K562 (cell line): ENCODE measurements around the gene DIPK2A. TPM values are rescaled to one million over a fixed set of nuclear protein-coding genes. Genes with fewer than 3 reads are reported as not detected.

Source experiments
- ATAC-seq: fragments of 200-7000 bp; cut with Tn5 transposase; 3 replicates; pipeline ENCODE4 v1.9.1; 2020; ENCODE audit warnings: moderate library complexity
- BruUV-seq: library from RNA; stranded (reverse); fragments of 400-500 nt; replicated peaks from 2 replicates; lab custom pipeline; 2021; lab: Mats Ljungman, UMichigan
- CTCF ChIA-PET: fragments of 300-600 bp; formaldehyde crosslinking; extraction: SDS; loops from one replicate; lab custom pipeline; 2021; ENCODE audit warnings: low intra/inter-chr PET ratio; lab: Yijun Ruan, JAX
- POLR2A ChIA-PET: fragments of 300-600, 350-650 bp; sonication (Branson Sonifier 250); formaldehyde crosslinking; extraction: SDS; loops from one replicate; lab custom pipeline; 2021; ENCODE audit warnings: antibody characterized with exemption, inconsistent platforms; lab: Yijun Ruan, JAX
- DNase-seq, 4 experiments: peaks; one replicate each; pipeline versions ENCODE4 v3.0.0 to v3.0.0-alpha.2; 2011 to 2018; ENCODE audit warnings: low spot score in 3 of 4, mixed read lengths in 3 of 4; ENCODE audit errors: extremely low read depth in 1 of 4
- FAIRE-seq: peaks from 2 replicates; lab custom pipeline; 2011; peaks lifted over from hg19 to GRCh38; lab: Jason Lieb, UNC
- H2AFZ ChIP-seq: 2 replicates; pipeline ENCODE4 v1.6.0; 2011; ENCODE audit warnings: low read depth, low read length, control low read depth, inconsistent platforms
- H3K27ac ChIP-seq: fragments of 200-600 bp; 3 replicates; pipeline ENCODE4 v1.8.0; 2011; ENCODE audit warnings: low read depth, mild to moderate bottlenecking, control low read depth, inconsistent platforms, low read length, moderate library complexity, mixed read lengths; ENCODE audit errors: extremely low read depth
- H3K27me3 ChIP-seq, 2 experiments: fragments of 300-600 bp in 1 of 2; 2 replicates in 1 of 2; 3 replicates in 1 of 2; pipeline versions ENCODE4 v1.6.0 to v1.8.0; 2011; ENCODE audit warnings: inconsistent platforms in 2 of 2, low read length in 2 of 2, mild to moderate bottlenecking in 1 of 2, mixed read lengths in 1 of 2, moderate library complexity in 1 of 2; ENCODE audit not compliant: control insufficient read depth in 2 of 2, insufficient read depth in 2 of 2
- H3K36me3 ChIP-seq: fragments of 300-600 bp; 3 replicates; pipeline ENCODE4 v1.8.0; 2011; ENCODE audit warnings: mild to moderate bottlenecking, low read length, inconsistent platforms; ENCODE audit not compliant: control insufficient read depth, insufficient read depth
- H3K4me1 ChIP-seq, 2 experiments: fragments of 200-600 bp in 1 of 2; replicated peaks in 1 of 2; 2 replicates in 1 of 2; 3 replicates in 1 of 2; pipeline versions ENCODE4 v1.5.1 to v1.8.0; 2011; ENCODE audit warnings: inconsistent platforms in 2 of 2, low read length in 2 of 2, mild to moderate bottlenecking in 1 of 2, mixed read lengths in 1 of 2, moderate library complexity in 1 of 2; ENCODE audit not compliant: control insufficient read depth in 2 of 2, insufficient read depth in 2 of 2
- H3K4me2 ChIP-seq: 2 replicates; pipeline ENCODE4 v1.6.1; 2011; ENCODE audit warnings: low read length, control low read depth, inconsistent platforms, mixed read lengths; ENCODE audit not compliant: insufficient read depth
- H3K4me3 ChIP-seq: fragments of 200-600 bp; sonication (generic), shearing (Covaris generic); 2 replicates; pipeline ENCODE4 v1.5.1; 2016; ENCODE audit warnings: control low read depth, inconsistent platforms
- H3K79me2 ChIP-seq: fragments of 200-600 bp; 3 replicates; pipeline ENCODE4 v1.8.0; 2011; ENCODE audit warnings: low read length, inconsistent platforms; ENCODE audit not compliant: control insufficient read depth, insufficient read depth
- H3K9ac ChIP-seq, 2 experiments: 2 replicates each; pipeline versions ENCODE4 v1.6.0 to v1.6.1; 2011; ENCODE audit warnings: low read depth in 2 of 2, low read length in 2 of 2, control low read depth in 1 of 2, inconsistent platforms in 1 of 2, mild to moderate bottlenecking in 1 of 2, mixed read lengths in 1 of 2; ENCODE audit not compliant: insufficient read depth in 1 of 2
- H3K9me1 ChIP-seq: one replicate; pipeline ENCODE4 v1.6.0; 2011; ENCODE audit warnings: inconsistent platforms, mild to moderate bottlenecking, low read length, moderate library complexity; ENCODE audit not compliant: control insufficient read depth, insufficient read depth
- H3K9me3 ChIP-seq: replicated peaks from 2 replicates; pipeline ENCODE4 v1.5.1; 2011; ENCODE audit warnings: low read depth, low read length, inconsistent platforms; ENCODE audit not compliant: control insufficient read depth, insufficient read depth
- H4K20me1 ChIP-seq: replicated peaks from 2 replicates; pipeline ENCODE4 v1.6.1; 2011; ENCODE audit warnings: low read length, inconsistent platforms, mixed read lengths; ENCODE audit not compliant: control insufficient read depth, insufficient read depth
- BACH1 ChIP-seq: fragments of 200-800 bp; sonication (Bioruptor generic); IDR thresholded peaks from 2 replicates; pipeline ENCODE4 v1.6.1; 2016; ENCODE audit warnings: missing genetic modification characterization, missing compliant biosample characterization
- GTF2B ChIP-seq: IDR thresholded peaks from 2 replicates; pipeline ENCODE4 v1.6.1; 2011; ENCODE audit not compliant: insufficient read length; ENCODE audit errors: extremely low read depth
- HDAC1 ChIP-seq, 2 experiments: fragments of 450-650 bp; IDR thresholded peaks; 2 replicates each; pipeline ENCODE4 v1.6.1; 2016 to 2017; ENCODE audit warnings: inconsistent platforms in 1 of 2, mild to moderate bottlenecking in 1 of 2, moderate library complexity in 1 of 2
- HDAC2 ChIP-seq: fragments of 450-650 bp; IDR thresholded peaks from 2 replicates; pipeline ENCODE4 v1.6.1; 2016; ENCODE audit warnings: mild to moderate bottlenecking
- KDM1A ChIP-seq, 2 experiments: fragments of 450-650 bp; IDR thresholded peaks; 2 replicates each; pipeline ENCODE4 v1.6.1; 2016; ENCODE audit warnings: mild to moderate bottlenecking in 2 of 2
- KHSRP ChIP-seq: fragments of 450-650 bp; IDR thresholded peaks from 2 replicates; pipeline ENCODE4 v1.6.1; 2017
- NCOA4 ChIP-seq: fragments of 450-650 bp; IDR thresholded peaks from 2 replicates; pipeline ENCODE4 v1.6.1; 2018; ENCODE audit warnings: mild to moderate bottlenecking; ENCODE audit not compliant: partially characterized antibody
- PRMT5 ChIP-seq: sonication (generic); formaldehyde crosslinking; IDR thresholded peaks from 2 replicates; pipeline ENCODE4 v1.5.0; 2020; ENCODE audit warnings: missing genetic modification reagents
- RBM25 ChIP-seq: fragments of 200-400 bp; formaldehyde crosslinking; IDR thresholded peaks from 2 replicates; pipeline ENCODE4 v1.6.1; 2018; ENCODE audit warnings: low read length, low read depth, moderate library complexity; ENCODE audit not compliant: severe bottlenecking
- RBM39 ChIP-seq: fragments of 200-400 bp; formaldehyde crosslinking; optimal IDR thresholded peaks from 2 replicates; pipeline ENCODE3; 2018; ENCODE audit warnings: low read depth, low read length
- SIN3A ChIP-seq, 2 experiments: fragments of 150-350 bp in 1 of 2; IDR thresholded peaks; 2 replicates each; pipeline ENCODE4 v1.6.1; 2011 to 2016; ENCODE audit warnings: borderline replicate concordance in 2 of 2, low read depth in 2 of 2, low read length in 2 of 2, mild to moderate bottlenecking in 2 of 2, moderate library complexity in 2 of 2; ENCODE audit not compliant: control insufficient read depth in 1 of 2
- SRSF1 ChIP-seq: fragments of 200-400 bp; formaldehyde crosslinking; IDR thresholded peaks from 2 replicates; pipeline ENCODE4 v1.6.1; 2017; ENCODE audit warnings: mild to moderate bottlenecking, low read depth, low read length, moderate library complexity
- SRSF3 ChIP-seq: fragments of 200-400 bp; formaldehyde crosslinking; IDR thresholded peaks from 2 replicates; pipeline ENCODE4 v1.6.1; 2016; ENCODE audit warnings: mild to moderate bottlenecking, low read length, moderate library complexity; ENCODE audit not compliant: insufficient read depth
- ZBTB12 ChIP-seq: fragments of 250-450 bp; sonication (Bioruptor Pico); IDR thresholded peaks from 2 replicates; pipeline ENCODE4 v1.4.0; 2020
- ZBTB9 ChIP-seq: fragments of 450-650 bp; formaldehyde crosslinking; IDR thresholded peaks from 2 replicates; pipeline ENCODE4 v1.4.0; 2020; ENCODE audit warnings: mild to moderate bottlenecking, moderate library complexity
- ZFPM2 ChIP-seq: fragments of 250-450 bp; sonication (Bioruptor Pico); IDR thresholded peaks from 2 replicates; pipeline ENCODE4 v1.5.1; 2022; ENCODE audit warnings: mild to moderate bottlenecking
- ZNF316 ChIP-seq: fragments of 450-650 bp; IDR thresholded peaks from 2 replicates; pipeline ENCODE4 v1.6.1; 2016
- ZNF780A ChIP-seq: fragments of 250-450 bp; sonication (Bioruptor Pico); IDR thresholded peaks from 2 replicates; pipeline ENCODE4 v1.5.0; 2021; ENCODE audit warnings: mild to moderate bottlenecking
- WGBS: fragments of 100-300 bp; shearing (Covaris generic); methylation state at CpG from one replicate; pipeline ENCODE4 v1.1.6; 2016; ENCODE audit warnings: low coverage, mixed read lengths; ENCODE audit not compliant: insufficient coverage; ENCODE audit errors: missing lambda C conversion rate; 5-methylcytosine and 5-hydroxymethylcytosine counted together
- in situ Hi-C: fragments of 300-500 bp; cut with MboI; formaldehyde crosslinking; loops from 4 replicates; pipeline ENCODE4 v1.15.0; 2018; ENCODE audit warnings: inconsistent platforms, mixed read lengths
- intact Hi-C: fragments of 100-400 bp; cut with micrococcal nuclease; formaldehyde crosslinking; loops from 2 replicates; pipeline ENCODE4 v1.14.2; 2022
- polyA plus RNA-seq, 8 experiments: library from polyadenylated mRNA; depleted of rRNA in 4 of 8; stranded (reverse) in 5 of 8; unstranded in 3 of 8; fragments of >200 nt; fragmentation: Nextera tagmentation in 2 of 8; fragmentation: Illumina TruSeq in 1 of 8; extraction: Ambion mirVana in 2 of 8; extraction: Trizol in 1 of 8; gene quantifications; 2 replicates each; pipeline versions ENCODE4 v1.2.1 to v1.2.3, GENCODE V29; 2011 to 2014; ENCODE audit warnings: inconsistent platforms in 1 of 8, missing spikeins in 1 of 8
- total RNA-seq, 7 experiments: library from RNA; depleted of rRNA in 6 of 7; stranded (reverse); fragments of >200 nt in 6 of 7; fragmentation: Illumina TruSeq in 2 of 7; extraction: Trizol in 2 of 7; gene quantifications; 2 replicates each; pipeline versions ENCODE4 v1.2.1 to v1.2.3, GENCODE V29; 2011 to 2021; ENCODE audit warnings: low replicate concordance in 1 of 7

Gene DIPK2A
- total and polyA plus RNA-seq, 9 of the 15 experiments (the other 6 are each of a cell fraction or from before 2014, with no cell fraction given), result 3.3 to 15.7 (median 7.8) TPM

- no peak for ATAC-seq
- WGBS, result 70% methylated on average over 7 of the region's 7 CpGs
- no peaks in the 10 kb centered on the region; the same call in 1 of the 2 replicates for H3K9me3 ChIP-seq
- H3K9ac ChIP-seq, result no peak overlapping the region
- H3K79me2 ChIP-seq, result peaks cover 14% of the 10 kb centered on the region; the same call in 1 of the 3 replicates
- CTCF ChIA-PET, result no interaction called here
- H3K4me1 ChIP-seq, result no peaks in the 10 kb centered on the region; a peak in 1 of 5 replicates
- BruUV-seq, result no TSS peak
- peaks cover 11% of the 10 kb centered on the region; the same call in 2 of the 3 replicates for H3K36me3 ChIP-seq
- no peak overlapping the region for H3K4me3 ChIP-seq
- TF ChIP-seq ZBTB9, result no peak
- TF ChIP-seq KHSRP, result no peak
- no peak for TF ChIP-seq HDAC2
- no peak for TF ChIP-seq NCOA4
- TF ChIP-seq RBM39, result no peak
- no peak for TF ChIP-seq HDAC1 (IDR thresholded peaks at IDR 0.05)
- no peak for TF ChIP-seq ZNF316
- no peak for TF ChIP-seq ZFPM2 (CRISPR knock-in tag)
- TF ChIP-seq ZNF780A, result no peak
- TF ChIP-seq PRMT5, result no peak
- no peak for TF ChIP-seq RBM25
- TF ChIP-seq GTF2B, result no peak
- TF ChIP-seq SRSF3, result no peak
- no peak for TF ChIP-seq ZBTB12 (CRISPR knock-in tag)
- no peak for TF ChIP-seq SIN3A (IDR thresholded peaks at IDR 0.05; ENCODE audit: borderline replicate concordance in 2 of 2, control insufficient read depth in 1 of 2, low read depth in 2 of 2, low read length in 2 of 2)
- TF ChIP-seq SRSF1, result no peak
- TF ChIP-seq BACH1 (tag), result no peak
- no peak for TF ChIP-seq KDM1A (IDR thresholded peaks at IDR 0.05)
- in situ Hi-C loops, result no loop called here
- no peak for FAIRE-seq
- H3K4me2 ChIP-seq, result no peak overlapping the region
- no peak overlapping the region for H3K27ac ChIP-seq
- H3K27me3 ChIP-seq, result no peaks in the 10 kb centered on the region
- intact Hi-C loops, result no loop called here
- POLR2A ChIA-PET, result interaction anchor here (1.4 kb wide), 1 partner anchor 17 kb away, joined by 8 read pairs; the partner anchor contains the start of gene DIPK2A
- H4K20me1 ChIP-seq, result no peaks in the 10 kb centered on the region
- no peak overlapping the region for H2AFZ ChIP-seq
- H3K9me1 ChIP-seq, result no peaks in the 10 kb centered on the region
- no peak for DNase-seq
Observed at GRCh38 chr3:143989461-143989860, 17.8 kb downstream of the DIPK2A start.
